ENCODE data around the gene JPH4. TPM values are rescaled to one million over a fixed set of nuclear protein-coding genes. Genes with fewer than 3 reads are reported as not detected.

JPH4 gene
- total and polyA plus RNA-seq, 2 experiments from 2014 or later: 2.7 TPM

DNA sequence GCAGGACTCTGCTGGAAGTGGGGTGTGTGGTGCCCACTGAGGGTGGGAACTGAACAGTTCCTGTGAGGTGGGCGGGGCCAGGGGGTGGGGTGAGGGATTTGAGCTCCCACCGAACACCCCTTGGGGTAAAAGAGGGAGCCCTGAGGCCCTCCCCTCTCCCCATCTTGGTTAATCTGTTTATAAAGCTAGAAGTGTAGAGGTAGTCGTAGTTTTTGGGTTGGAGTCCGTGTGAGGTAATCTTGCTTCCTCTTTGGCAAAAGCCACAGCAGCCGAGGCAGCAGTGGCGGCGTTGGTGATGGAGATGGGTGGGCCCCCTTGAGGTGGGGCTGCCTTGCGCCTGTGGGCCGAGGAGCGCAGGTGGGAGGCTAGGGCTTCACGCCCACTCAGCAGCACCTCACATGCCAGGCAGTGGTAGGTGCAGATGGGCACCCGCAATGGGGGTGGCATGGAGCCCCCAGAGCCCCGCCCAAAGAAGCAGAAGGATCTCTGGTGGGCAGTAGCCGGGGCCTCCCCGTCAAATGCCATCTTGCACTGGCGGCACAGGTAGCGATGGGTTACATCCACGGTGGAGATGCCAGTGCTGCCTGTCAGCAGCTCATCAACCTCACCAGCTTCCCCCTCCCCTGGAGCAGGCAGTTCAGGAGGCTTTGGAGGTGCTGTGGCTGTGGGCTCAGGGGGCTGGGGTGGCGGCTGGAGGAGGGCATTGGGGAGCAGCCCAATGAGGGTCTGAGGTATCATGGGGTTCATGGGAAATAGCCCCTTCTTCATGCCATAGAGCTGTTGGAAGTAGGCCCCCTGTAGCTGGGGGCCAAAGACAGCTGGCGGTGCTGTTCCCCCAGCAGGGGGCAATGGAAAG is 56.6 kb downstream of the JPH4 start:
- no peaks in the 10 kb centered on the region for H3K27me3 ChIP-seq
- H2AFZ ChIP-seq: no peak overlapping the region
- TF ChIP-seq EZH2phosphoT487 (IDR thresholded peaks at IDR 0.05; ENCODE audit: low read depth, severe bottlenecking, unreplicated experiment): no peak
- TF ChIP-seq EZH2 (IDR thresholded peaks at IDR 0.05; ENCODE audit: borderline replicate concordance): no peak
- TF ChIP-seq, protein P1, sequence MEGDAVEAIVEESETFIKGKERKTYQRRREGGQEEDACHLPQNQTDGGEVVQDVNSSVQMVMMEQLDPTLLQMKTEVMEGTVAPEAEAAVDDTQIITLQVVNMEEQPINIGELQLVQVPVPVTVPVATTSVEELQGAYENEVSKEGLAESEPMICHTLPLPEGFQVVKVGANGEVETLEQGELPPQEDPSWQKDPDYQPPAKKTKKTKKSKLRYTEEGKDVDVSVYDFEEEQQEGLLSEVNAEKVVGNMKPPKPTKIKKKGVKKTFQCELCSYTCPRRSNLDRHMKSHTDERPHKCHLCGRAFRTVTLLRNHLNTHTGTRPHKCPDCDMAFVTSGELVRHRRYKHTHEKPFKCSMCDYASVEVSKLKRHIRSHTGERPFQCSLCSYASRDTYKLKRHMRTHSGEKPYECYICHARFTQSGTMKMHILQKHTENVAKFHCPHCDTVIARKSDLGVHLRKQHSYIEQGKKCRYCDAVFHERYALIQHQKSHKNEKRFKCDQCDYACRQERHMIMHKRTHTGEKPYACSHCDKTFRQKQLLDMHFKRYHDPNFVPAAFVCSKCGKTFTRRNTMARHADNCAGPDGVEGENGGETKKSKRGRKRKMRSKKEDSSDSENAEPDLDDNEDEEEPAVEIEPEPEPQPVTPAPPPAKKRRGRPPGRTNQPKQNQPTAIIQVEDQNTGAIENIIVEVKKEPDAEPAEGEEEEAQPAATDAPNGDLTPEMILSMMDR (IDR thresholded peaks at IDR 0.05; ENCODE audit: poor library complexity): no peak
- no peak overlapping the region for H3K4me3 ChIP-seq
- H3K4me2 ChIP-seq: no peak overlapping the region
- WGBS (ENCODE audit: low lambda C conversion rate, missing lambda C conversion rate): 93% methylated on average over 19 of the region's 20 CpGs
- no peaks in the 10 kb centered on the region for H3K79me2 ChIP-seq
- H4K20me1 ChIP-seq (ENCODE audit: insufficient read depth, poor library complexity, severe bottlenecking): no peaks in the 10 kb centered on the region
- H3K36me3 ChIP-seq (replicated peaks; ENCODE audit: insufficient read depth, low read depth): no peaks in the 10 kb centered on the region
- H3K9me3 ChIP-seq (ENCODE audit: low read depth): no peaks in the 10 kb centered on the region
- no peak overlapping the region for H3K27ac ChIP-seq
- H3K9me2 ChIP-seq (replicated peaks; ENCODE audit: insufficient read depth): no peaks in the 10 kb centered on the region
- no peak for DNase-seq (ENCODE audit: low spot score)
- no peaks in the 10 kb centered on the region for H3K4me1 ChIP-seq (ENCODE audit: insufficient read depth)

GRCh38 chr14:23520899-23521533 is 57.6 kb downstream of the JPH4 start:
- H3K27me3 ChIP-seq: no peaks in the 10 kb centered on the region
- H3K36me3 ChIP-seq (replicated peaks; ENCODE audit: insufficient read depth, low read depth): no peaks in the 10 kb centered on the region
- no peaks in the 10 kb centered on the region for H4K20me1 ChIP-seq (ENCODE audit: insufficient read depth, poor library complexity, severe bottlenecking)
- H3K27ac ChIP-seq: no peak overlapping the region
- no peak overlapping the region for H3K4me3 ChIP-seq
- H3K4me2 ChIP-seq: no peak overlapping the region
- H3K9me2 ChIP-seq (replicated peaks; ENCODE audit: insufficient read depth): no peaks in the 10 kb centered on the region
- H3K79me2 ChIP-seq: no peaks in the 10 kb centered on the region
- H3K9me3 ChIP-seq (ENCODE audit: low read depth): no peaks in the 10 kb centered on the region
- WGBS (ENCODE audit: low lambda C conversion rate, missing lambda C conversion rate): 92% methylated on average over 14 of the region's 14 CpGs
- DNase-seq (ENCODE audit: low spot score): no peak
- no peak overlapping the region for H2AFZ ChIP-seq
- H3K4me1 ChIP-seq (ENCODE audit: insufficient read depth): no peaks in the 10 kb centered on the region
- TF ChIP-seq EZH2phosphoT487 (IDR thresholded peaks at IDR 0.05; ENCODE audit: low read depth, severe bottlenecking, unreplicated experiment) (no peak), EZH2 (IDR thresholded peaks at IDR 0.05; ENCODE audit: borderline replicate concordance) (no peak)
- TF ChIP-seq, protein P1 (IDR thresholded peaks at IDR 0.05; ENCODE audit: poor library complexity): no peak

DNA sequence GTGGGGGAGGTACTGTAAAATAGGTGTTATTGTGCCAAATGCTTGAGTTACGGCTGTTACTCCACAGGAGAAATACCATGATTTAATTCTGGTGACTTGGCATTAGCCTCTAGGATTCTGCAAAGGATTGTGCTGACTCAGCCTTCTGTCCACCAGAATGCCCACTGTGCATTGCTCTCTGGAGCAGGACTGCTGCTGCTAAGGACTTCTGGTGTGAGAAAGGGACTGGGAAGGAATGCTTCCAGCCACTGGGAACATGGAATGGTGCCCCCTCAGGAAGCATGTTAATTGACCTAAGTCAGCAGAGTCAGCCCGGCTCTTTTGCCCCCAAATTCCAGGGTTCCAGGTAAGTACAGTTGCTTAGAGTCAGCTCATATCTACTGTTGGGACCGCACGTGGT is 59.9 kb downstream of the JPH4 start:
- Histone ChIP-seq H2AFZ (no peak overlapping the region), H4K20me1 (ENCODE audit: insufficient read depth, poor library complexity, severe bottlenecking) (no peaks in the 10 kb centered on the region), H3K27ac (no peak overlapping the region), H3K36me3 (replicated peaks; ENCODE audit: insufficient read depth, low read depth) (no peaks in the 10 kb centered on the region), H3K9me2 (replicated peaks; ENCODE audit: insufficient read depth) (no peaks in the 10 kb centered on the region), H3K4me1 (ENCODE audit: insufficient read depth) (no peaks in the 10 kb centered on the region), H3K79me2 (no peaks in the 10 kb centered on the region), H3K4me3 (no peak overlapping the region), H3K27me3 (no peaks in the 10 kb centered on the region), H3K4me2 (no peak overlapping the region), H3K9me3 (ENCODE audit: low read depth) (no peaks in the 10 kb centered on the region)
- 74% methylated on average over 4 of the region's 4 CpGs for WGBS (ENCODE audit: low lambda C conversion rate, missing lambda C conversion rate)
- no peak for DNase-seq (ENCODE audit: low spot score)
- TF ChIP-seq EZH2phosphoT487 (IDR thresholded peaks at IDR 0.05; ENCODE audit: low read depth, severe bottlenecking, unreplicated experiment) (no peak), EZH2 (IDR thresholded peaks at IDR 0.05; ENCODE audit: borderline replicate concordance) (no peak)
- TF ChIP-seq, protein P1 (IDR thresholded peaks at IDR 0.05; ENCODE audit: poor library complexity): no peak

Other genes with a start within 250 kb of the JPH4 start
- gene SLC22A17, start 225.9 kb downstream of the JPH4 start, total RNA-seq: 31.9 and 44.4 TPM in 2 replicates
- 62.9 and 79.2 TPM in 2 replicates for gene SLC22A17, start 225.9 kb downstream of the JPH4 start, polyA plus RNA-seq
- gene EFS, start 213.6 kb downstream of the JPH4 start, total RNA-seq: 9.7 and 10.2 TPM in 2 replicates
- gene EFS, start 213.6 kb downstream of the JPH4 start, polyA plus RNA-seq: 21.5 and 21.9 TPM in 2 replicates
- gene IL25, start 206.0 kb downstream of the JPH4 start, total RNA-seq: not detected in 2 replicates
- not detected in 2 replicates for gene IL25, start 206.0 kb downstream of the JPH4 start, polyA plus RNA-seq
- not detected in 2 replicates for gene CMTM5, start 201.7 kb downstream of the JPH4 start, total RNA-seq
- gene CMTM5, start 201.7 kb downstream of the JPH4 start, polyA plus RNA-seq: 0.23 and 0.28 TPM in 2 replicates
- not detected in 2 replicates for gene MYH6, start 170.5 kb downstream of the JPH4 start, total RNA-seq
- 0.44 and 0.97 TPM in 2 replicates for gene MYH6, start 170.5 kb downstream of the JPH4 start, polyA plus RNA-seq
- 0.04 TPM in 1 of 2 replicates, not detected in the other for gene MYH7, start 143.1 kb downstream of the JPH4 start, total RNA-seq
- gene MYH7, start 143.1 kb downstream of the JPH4 start, polyA plus RNA-seq: 0.23 TPM in 1 of 2 replicates, not detected in the other
- 39.5 and 47.6 TPM in 2 replicates for gene NGDN, start 109.1 kb downstream of the JPH4 start, total RNA-seq
- gene NGDN, start 109.1 kb downstream of the JPH4 start, polyA plus RNA-seq: 47.2 and 51.3 TPM in 2 replicates
- 0.28 and 1.4 TPM in 2 replicates for gene ZFHX2, start 27.0 kb downstream of the JPH4 start, total RNA-seq
- gene ZFHX2, start 27.0 kb downstream of the JPH4 start, polyA plus RNA-seq: 1.5 and 2.2 TPM in 2 replicates
- gene THTPA, start 22.5 kb downstream of the JPH4 start, total RNA-seq: 13.5 and 20.4 TPM in 2 replicates
- gene THTPA, start 22.5 kb downstream of the JPH4 start, polyA plus RNA-seq: 14.2 and 15.5 TPM in 2 replicates
- gene AP1G2, start 11.0 kb downstream of the JPH4 start, total RNA-seq: 87.5 and 114 TPM in 2 replicates
- gene AP1G2, start 11.0 kb downstream of the JPH4 start, polyA plus RNA-seq: 191 and 282 TPM in 2 replicates
- 10.4 and 13.2 TPM in 2 replicates for gene DHRS2, start 57.6 kb upstream of the JPH4 start, total RNA-seq
- gene DHRS2, start 57.6 kb upstream of the JPH4 start, polyA plus RNA-seq: 14.2 and 15.1 TPM in 2 replicates